ENCODE data around the gene FSD1L.

The FSD1L gene

DNA sequence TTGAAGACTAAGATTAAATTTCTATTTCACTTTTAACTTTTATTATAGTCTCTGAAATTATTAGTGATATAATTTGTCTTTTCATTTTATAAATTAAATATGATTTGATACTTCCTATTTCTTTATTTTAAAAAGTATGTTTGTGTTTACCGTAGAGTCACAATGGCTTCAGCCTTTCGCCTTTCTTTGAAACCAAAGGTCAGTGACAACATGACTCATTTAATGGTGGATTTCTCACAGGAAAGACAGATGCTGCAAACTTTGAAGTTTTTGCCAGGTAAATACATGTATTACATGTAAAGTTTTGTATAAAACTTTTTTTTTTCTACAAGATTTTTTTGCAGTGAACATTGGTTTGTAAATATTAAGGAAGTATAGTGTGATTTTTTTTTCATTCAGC is 36.4 kb downstream of the FSD1L start:
- Histone ChIP-seq H3K9me3 (ENCODE audit: control insufficient read depth, insufficient read depth, low read depth, low read length) (no peaks in the 10 kb centered on the region), H3K36me3 (ENCODE audit: control insufficient read depth in 2 of 2, insufficient read depth in 1 of 2, low read length in 2 of 2) (peaks cover 0 to 13% of the 10 kb centered on the region in 2 experiments; a peak in 1 of 3 replicates), H3K4me3 (ENCODE audit: low read depth, low read length) (no peak overlapping the region), H3K4me1 (ENCODE audit: control insufficient read depth, insufficient read depth, low read length) (no peaks in the 10 kb centered on the region), H3K27ac (ENCODE audit: extremely low read depth, low read depth, low read length) (no peak overlapping the region)
- ChIA-PET POLR2A (no interaction called here), CTCF (no interaction called here)
- no peak for TF ChIP-seq ZNF544 (tag by site-specific recombination; IDR thresholded peaks at IDR 0.05)
- TF ChIP-seq ZNF394 (tag by site-specific recombination; IDR thresholded peaks at IDR 0.05; ENCODE audit: borderline replicate concordance) = no peak
- TF ChIP-seq ZNF416 (tag by site-specific recombination; IDR thresholded peaks at IDR 0.05) = no peak
- TF ChIP-seq ZNF223 (tag by site-specific recombination; IDR thresholded peaks at IDR 0.05) = no peak
- no peak for TF ChIP-seq ZBTB20 (tag by site-specific recombination; IDR thresholded peaks at IDR 0.05)
- TF ChIP-seq OVOL3 (tag by site-specific recombination; IDR thresholded peaks at IDR 0.05) = no peak
- TF ChIP-seq HOXA7 (CRISPR knock-in tag; IDR thresholded peaks at IDR 0.05; ENCODE audit: borderline replicate concordance) = no peak
- TF ChIP-seq ZNF121 (tag by site-specific recombination; IDR thresholded peaks at IDR 0.05) = no peak
- no peak for TF ChIP-seq ZNF221 (tag by site-specific recombination; IDR thresholded peaks at IDR 0.05; ENCODE audit: borderline replicate concordance)
- TF ChIP-seq SP3 (tag by site-specific recombination; IDR thresholded peaks at IDR 0.05) = no peak
- TF ChIP-seq, protein P1, sequence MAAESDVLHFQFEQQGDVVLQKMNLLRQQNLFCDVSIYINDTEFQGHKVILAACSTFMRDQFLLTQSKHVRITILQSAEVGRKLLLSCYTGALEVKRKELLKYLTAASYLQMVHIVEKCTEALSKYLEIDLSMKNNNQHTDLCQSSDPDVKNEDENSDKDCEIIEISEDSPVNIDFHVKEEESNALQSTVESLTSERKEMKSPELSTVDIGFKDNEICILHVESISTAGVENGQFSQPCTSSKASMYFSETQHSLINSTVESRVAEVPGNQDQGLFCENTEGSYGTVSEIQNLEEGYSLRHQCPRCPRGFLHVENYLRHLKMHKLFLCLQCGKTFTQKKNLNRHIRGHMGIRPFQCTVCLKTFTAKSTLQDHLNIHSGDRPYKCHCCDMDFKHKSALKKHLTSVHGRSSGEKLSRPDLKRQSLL (tag by site-specific recombination; IDR thresholded peaks at IDR 0.05) = no peak
- no peak for TF ChIP-seq MZF1 (tag by site-specific recombination; IDR thresholded peaks at IDR 0.05; ENCODE audit: borderline replicate concordance)
- TF ChIP-seq ZBTB48 (tag by site-specific recombination; IDR thresholded peaks at IDR 0.05) = no peak
- no peak for TF ChIP-seq IKZF3 (tag by site-specific recombination; IDR thresholded peaks at IDR 0.05)
- TF ChIP-seq, protein P2, sequence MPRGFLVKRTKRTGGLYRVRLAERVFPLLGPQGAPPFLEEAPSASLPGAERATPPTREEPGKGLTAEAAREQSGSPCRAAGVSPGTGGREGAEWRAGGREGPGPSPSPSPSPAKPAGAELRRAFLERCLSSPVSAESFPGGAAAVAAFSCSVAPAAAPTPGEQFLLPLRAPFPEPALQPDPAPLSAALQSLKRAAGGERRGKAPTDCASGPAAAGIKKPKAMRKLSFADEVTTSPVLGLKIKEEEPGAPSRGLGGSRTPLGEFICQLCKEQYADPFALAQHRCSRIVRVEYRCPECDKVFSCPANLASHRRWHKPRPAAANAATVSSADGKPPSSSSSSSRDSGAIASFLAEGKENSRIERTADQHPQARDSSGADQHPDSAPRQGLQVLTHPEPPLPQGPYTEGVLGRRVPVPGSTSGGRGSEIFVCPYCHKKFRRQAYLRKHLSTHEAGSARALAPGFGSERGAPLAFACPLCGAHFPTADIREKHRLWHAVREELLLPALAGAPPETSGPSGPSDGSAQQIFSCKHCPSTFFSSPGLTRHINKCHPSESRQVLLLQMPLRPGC (tag by site-specific recombination; IDR thresholded peaks at IDR 0.05) = no peak

DNA sequence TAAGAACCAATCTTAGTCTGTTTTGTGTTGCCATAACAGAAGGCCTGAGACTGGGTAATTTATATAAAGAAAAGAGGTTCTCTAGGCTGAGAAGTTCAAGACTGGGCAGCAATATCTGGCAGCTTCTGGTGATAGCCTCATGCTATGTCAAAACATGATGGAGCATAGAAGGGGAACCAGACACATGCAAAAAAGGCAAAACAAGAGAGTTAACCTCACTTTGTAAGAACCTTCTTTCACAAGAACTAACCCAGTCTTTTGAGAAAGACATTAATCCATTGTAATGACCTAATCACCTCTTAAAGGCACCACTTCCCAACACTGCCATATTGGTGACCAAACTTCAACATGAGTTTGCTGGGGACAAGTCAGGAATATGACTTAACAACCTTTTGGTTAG is 37.3 kb downstream of the FSD1L start:
- TF ChIP-seq, protein P3, sequence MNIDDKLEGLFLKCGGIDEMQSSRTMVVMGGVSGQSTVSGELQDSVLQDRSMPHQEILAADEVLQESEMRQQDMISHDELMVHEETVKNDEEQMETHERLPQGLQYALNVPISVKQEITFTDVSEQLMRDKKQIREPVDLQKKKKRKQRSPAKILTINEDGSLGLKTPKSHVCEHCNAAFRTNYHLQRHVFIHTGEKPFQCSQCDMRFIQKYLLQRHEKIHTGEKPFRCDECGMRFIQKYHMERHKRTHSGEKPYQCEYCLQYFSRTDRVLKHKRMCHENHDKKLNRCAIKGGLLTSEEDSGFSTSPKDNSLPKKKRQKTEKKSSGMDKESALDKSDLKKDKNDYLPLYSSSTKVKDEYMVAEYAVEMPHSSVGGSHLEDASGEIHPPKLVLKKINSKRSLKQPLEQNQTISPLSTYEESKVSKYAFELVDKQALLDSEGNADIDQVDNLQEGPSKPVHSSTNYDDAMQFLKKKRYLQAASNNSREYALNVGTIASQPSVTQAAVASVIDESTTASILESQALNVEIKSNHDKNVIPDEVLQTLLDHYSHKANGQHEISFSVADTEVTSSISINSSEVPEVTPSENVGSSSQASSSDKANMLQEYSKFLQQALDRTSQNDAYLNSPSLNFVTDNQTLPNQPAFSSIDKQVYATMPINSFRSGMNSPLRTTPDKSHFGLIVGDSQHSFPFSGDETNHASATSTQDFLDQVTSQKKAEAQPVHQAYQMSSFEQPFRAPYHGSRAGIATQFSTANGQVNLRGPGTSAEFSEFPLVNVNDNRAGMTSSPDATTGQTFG (tag by site-specific recombination; IDR thresholded peaks at IDR 0.05; ENCODE audit: borderline replicate concordance) = no peak
- TF ChIP-seq KLF8 (tag by site-specific recombination; IDR thresholded peaks at IDR 0.05) (no peak), ZNF561 (tag by site-specific recombination; IDR thresholded peaks at IDR 0.05; ENCODE audit: borderline replicate concordance) (no peak), ZNF311 (tag by site-specific recombination; IDR thresholded peaks at IDR 0.05; ENCODE audit: borderline replicate concordance) (no peak), HOXA7 (CRISPR knock-in tag; IDR thresholded peaks at IDR 0.05; ENCODE audit: borderline replicate concordance) (no peak), MEIS1 (CRISPR knock-in tag; IDR thresholded peaks at IDR 0.05; ENCODE audit: borderline replicate concordance) (no peak), IKZF3 (tag by site-specific recombination; IDR thresholded peaks at IDR 0.05) (no peak), TCF7L2 (IDR thresholded peaks at IDR 0.05; ENCODE audit: borderline replicate concordance, low read depth, low read length) (no peak), ZNF175 (tag by site-specific recombination; IDR thresholded peaks at IDR 0.05) (no peak), ZNF155 (tag by site-specific recombination; IDR thresholded peaks at IDR 0.05) (no peak), BCL11B (tag by site-specific recombination; IDR thresholded peaks at IDR 0.05; ENCODE audit: low read depth) (no peak), MYNN (tag by site-specific recombination; IDR thresholded peaks at IDR 0.05; ENCODE audit: borderline replicate concordance) (no peak), ZNF558 (tag by site-specific recombination; IDR thresholded peaks at IDR 0.05) (no peak), ZBTB1 (tag by site-specific recombination; IDR thresholded peaks at IDR 0.05) (no peak)
- TF ChIP-seq, protein P4, sequence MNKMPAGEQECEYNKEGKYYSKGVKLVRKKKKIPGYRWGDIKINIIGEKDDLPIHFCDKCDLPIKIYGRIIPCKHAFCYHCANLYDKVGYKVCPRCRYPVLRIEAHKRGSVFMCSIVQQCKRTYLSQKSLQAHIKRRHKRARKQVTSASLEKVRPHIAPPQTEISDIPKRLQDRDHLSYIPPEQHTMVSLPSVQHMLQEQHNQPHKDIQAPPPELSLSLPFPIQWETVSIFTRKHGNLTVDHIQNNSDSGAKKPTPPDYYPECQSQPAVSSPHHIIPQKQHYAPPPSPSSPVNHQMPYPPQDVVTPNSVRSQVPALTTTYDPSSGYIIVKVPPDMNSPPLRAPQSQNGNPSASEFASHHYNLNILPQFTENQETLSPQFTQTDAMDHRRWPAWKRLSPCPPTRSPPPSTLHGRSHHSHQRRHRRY (tag by site-specific recombination; IDR thresholded peaks at IDR 0.05) = no peak
- TF ChIP-seq, protein P5, sequence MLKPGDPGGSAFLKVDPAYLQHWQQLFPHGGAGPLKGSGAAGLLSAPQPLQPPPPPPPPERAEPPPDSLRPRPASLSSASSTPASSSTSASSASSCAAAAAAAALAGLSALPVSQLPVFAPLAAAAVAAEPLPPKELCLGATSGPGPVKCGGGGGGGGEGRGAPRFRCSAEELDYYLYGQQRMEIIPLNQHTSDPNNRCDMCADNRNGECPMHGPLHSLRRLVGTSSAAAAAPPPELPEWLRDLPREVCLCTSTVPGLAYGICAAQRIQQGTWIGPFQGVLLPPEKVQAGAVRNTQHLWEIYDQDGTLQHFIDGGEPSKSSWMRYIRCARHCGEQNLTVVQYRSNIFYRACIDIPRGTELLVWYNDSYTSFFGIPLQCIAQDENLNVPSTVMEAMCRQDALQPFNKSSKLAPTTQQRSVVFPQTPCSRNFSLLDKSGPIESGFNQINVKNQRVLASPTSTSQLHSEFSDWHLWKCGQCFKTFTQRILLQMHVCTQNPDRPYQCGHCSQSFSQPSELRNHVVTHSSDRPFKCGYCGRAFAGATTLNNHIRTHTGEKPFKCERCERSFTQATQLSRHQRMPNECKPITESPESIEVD (tag by site-specific recombination; IDR thresholded peaks at IDR 0.05) = no peak
- POLR2A ChIA-PET = no interaction called here
- CTCF ChIA-PET = no interaction called here
- Histone ChIP-seq H3K4me1 (ENCODE audit: control insufficient read depth, insufficient read depth, low read length) (no peaks in the 10 kb centered on the region), H3K9me3 (ENCODE audit: control insufficient read depth, insufficient read depth, low read depth, low read length) (no peaks in the 10 kb centered on the region), H3K27ac (ENCODE audit: extremely low read depth, low read depth, low read length) (no peak overlapping the region), H3K4me3 (ENCODE audit: low read depth, low read length) (no peak overlapping the region), H3K36me3 (ENCODE audit: control insufficient read depth in 2 of 2, insufficient read depth in 1 of 2, low read length in 2 of 2) (peaks cover 0 to 13% of the 10 kb centered on the region in 2 experiments; a peak in 1 of 3 replicates)
